Endothelial cell of umbilical vein (primary cell): ENCODE data around the gene EPB41L2. TPM values are rescaled to one million over a fixed set of nuclear protein-coding genes. Genes with fewer than 3 reads are reported as not detected.

Experiments
- BruUV-seq: library from RNA; stranded (reverse); fragments of 400-500 nt; replicated peaks from 2 replicates; lab custom pipeline; 2021; lab: Mats Ljungman, UMichigan
- CTCF ChIA-PET: fragments of 300-600, 350-600 bp; sonication (Branson Sonifier 250); formaldehyde crosslinking; loops from one replicate; lab custom pipeline; 2021; ENCODE audit warnings: antibody characterized with exemption, inconsistent platforms; lab: Charles Lee
- POLR2A ChIA-PET: fragments of 300-600, 350-600 bp; sonication (Branson Sonifier 250); formaldehyde crosslinking; loops from one replicate; lab custom pipeline; 2021; ENCODE audit warnings: antibody characterized with exemption, inconsistent platforms; lab: Charles Lee
- DNase-seq: peaks from one replicate; pipeline ENCODE4 v3.0.0-alpha.2; 2011; ENCODE audit warnings: low read depth, low spot score
- FAIRE-seq: peaks from 2 replicates; lab custom pipeline; 2011; peaks lifted over from hg19 to GRCh38; lab: Jason Lieb, UNC
- H2AFZ ChIP-seq: 2 replicates; pipeline ENCODE4 v1.6.0; 2012; ENCODE audit warnings: low read depth, low read length, control low read depth, inconsistent platforms
- H3K27ac ChIP-seq: 2 replicates; pipeline ENCODE4 v1.5.1; 2011; ENCODE audit warnings: low read depth, mild to moderate bottlenecking, control low read depth, low read length, moderate library complexity; ENCODE audit not compliant: insufficient read depth
- H3K27me3 ChIP-seq, 2 experiments: 2 replicates each; pipeline versions ENCODE4 v1.6.0 to v1.6.1; 2011; ENCODE audit warnings: low read length in 2 of 2, mixed read lengths in 1 of 2; ENCODE audit not compliant: control insufficient read depth in 2 of 2, insufficient read depth in 2 of 2
- H3K36me3 ChIP-seq, 2 experiments: 2 replicates in 1 of 2; 3 replicates in 1 of 2; pipeline ENCODE4 v1.5.1; 2011; ENCODE audit warnings: low read length in 2 of 2, mild to moderate bottlenecking in 1 of 2, moderate library complexity in 1 of 2; ENCODE audit not compliant: control insufficient read depth in 2 of 2, insufficient read depth in 2 of 2; ENCODE audit errors: extremely low read depth in 1 of 2
- H3K4me1 ChIP-seq: 3 replicates; pipeline ENCODE4 v1.5.1; 2011; ENCODE audit warnings: mild to moderate bottlenecking, low read length; ENCODE audit not compliant: control insufficient read depth, insufficient read depth; ENCODE audit errors: extremely low read depth
- H3K4me2 ChIP-seq: 2 replicates; pipeline ENCODE4 v1.6.1; 2011; ENCODE audit warnings: low read length, control low read depth, mixed read lengths; ENCODE audit not compliant: insufficient read depth
- H3K4me3 ChIP-seq, 3 experiments: fragments of 200-600 bp in 1 of 3; sonication (generic), shearing (Covaris generic) in 1 of 3; replicated peaks in 1 of 3; 2 replicates each; pipeline ENCODE4 v1.5.1; 2011 to 2016; ENCODE audit warnings: control low read depth in 3 of 3, low read length in 3 of 3, mild to moderate bottlenecking in 2 of 3, inconsistent platforms in 1 of 3, low read depth in 1 of 3, moderate library complexity in 1 of 3; ENCODE audit not compliant: insufficient read depth in 1 of 3
- H3K79me2 ChIP-seq: 2 replicates; pipeline ENCODE4 v1.6.0; 2012; ENCODE audit warnings: low read length, inconsistent platforms; ENCODE audit not compliant: control insufficient read depth, insufficient read depth
- H3K9ac ChIP-seq: replicated peaks from 2 replicates; pipeline ENCODE3; 2011; ENCODE audit warnings: low read length, control low read depth; ENCODE audit not compliant: insufficient read depth; ENCODE audit errors: extremely low read depth
- H3K9me1 ChIP-seq: replicated peaks from 3 replicates; pipeline ENCODE4 v1.6.0; 2011; ENCODE audit warnings: mild to moderate bottlenecking, low read length; ENCODE audit not compliant: control insufficient read depth, insufficient read depth; ENCODE audit errors: extremely low read depth
- H3K9me3 ChIP-seq: replicated peaks from 2 replicates; pipeline ENCODE4 v1.5.1; 2012; ENCODE audit warnings: low read length, inconsistent platforms; ENCODE audit not compliant: control insufficient read depth, insufficient read depth
- H4K20me1 ChIP-seq: replicated peaks from 2 replicates; pipeline ENCODE3; 2011; ENCODE audit warnings: mild to moderate bottlenecking, low read length; ENCODE audit not compliant: control insufficient read depth, insufficient read depth; ENCODE audit errors: extremely low read depth
- EZH2 ChIP-seq: IDR thresholded peaks from 2 replicates; pipeline ENCODE4 v1.6.1; 2012; ENCODE audit warnings: borderline replicate concordance, low read depth, mild to moderate bottlenecking, moderate library complexity, low read length, inconsistent platforms; ENCODE audit not compliant: severe bottlenecking
- FOS ChIP-seq: IDR thresholded peaks from 2 replicates; pipeline ENCODE4 v1.6.1; 2011; ENCODE audit warnings: mild to moderate bottlenecking, low read length, moderate library complexity, borderline replicate concordance; ENCODE audit not compliant: insufficient read depth
- GATA2 ChIP-seq: IDR thresholded peaks from 2 replicates; pipeline ENCODE4 v1.7.0; 2011; ENCODE audit warnings: low read depth, mild to moderate bottlenecking, moderate library complexity, mixed read lengths, low read length; ENCODE audit not compliant: insufficient read length, insufficient read depth
- JUN ChIP-seq: IDR thresholded peaks from 2 replicates; pipeline ENCODE4 v1.6.1; 2011; ENCODE audit warnings: borderline replicate concordance, low read depth; ENCODE audit not compliant: insufficient read length, insufficient read depth
- MAX ChIP-seq: IDR thresholded peaks from 2 replicates; pipeline ENCODE4 v1.6.1; 2011; ENCODE audit not compliant: insufficient read depth, insufficient read length
- MYC ChIP-seq: IDR thresholded peaks from one replicate; pipeline ENCODE4 v1.6.1; 2011; ENCODE audit warnings: mild to moderate bottlenecking, low read depth, low read length
- POLR2A ChIP-seq: IDR thresholded peaks from 2 replicates; pipeline ENCODE4 v1.6.1; 2012; ENCODE audit warnings: low read depth, mild to moderate bottlenecking, control low read depth, low read length
- POLR2AphosphoS5 ChIP-seq: IDR thresholded peaks from 2 replicates; pipeline ENCODE4 v1.6.1; 2012; ENCODE audit warnings: low read depth, mild to moderate bottlenecking, control low read depth, low read length, moderate library complexity; ENCODE audit not compliant: insufficient read depth
- dilution Hi-C: fragments of 300-500 bp; cut with MboI; formaldehyde crosslinking; loops from one replicate; pipeline ENCODE4 v1.15.0; 2019; ENCODE audit warnings: low sequenced_read_pairs; ENCODE audit not compliant: extremely low pct_ligation_motif_present
- intact Hi-C: fragments of 100-400 bp; cut with micrococcal nuclease; formaldehyde crosslinking; loops from one replicate; pipeline ENCODE4 v1.10.0; 2022
- polyA plus RNA-seq, 4 experiments: library from polyadenylated mRNA; depleted of rRNA in 3 of 4; stranded (reverse) in 3 of 4; unstranded in 1 of 4; fragments of >200 nt; gene quantifications; 2 replicates each; pipeline versions ENCODE4 v1.2.1 to v1.2.3, GENCODE V29; 2011 to 2012; ENCODE audit warnings: missing spikeins in 1 of 4
- total RNA-seq: library from RNA; stranded (reverse); gene quantifications from 2 replicates; pipeline ENCODE4 v1.2.3, GENCODE V29; 2021
- TF ChIP-seq, protein P1 (sequence below), 2 donors: IDR thresholded peaks; 1 replicate in 1 of 2; 2 replicates in 1 of 2; pipeline ENCODE4 v1.5.1; 2011; ENCODE audit warnings: low read length in 2 of 2, mild to moderate bottlenecking in 2 of 2, moderate library complexity in 2 of 2, control low read depth in 1 of 2, inconsistent platforms in 1 of 2, low read depth in 1 of 2; ENCODE audit not compliant: insufficient read depth in 1 of 2; ENCODE audit errors: extremely low read depth in 1 of 2

EPB41L2 gene
- total and polyA plus RNA-seq, 2 donors (not counting 3 experiments of a cell fraction or from before 2014, with no cell fraction given), result 26.5 to 87.7 TPM

DNA sequence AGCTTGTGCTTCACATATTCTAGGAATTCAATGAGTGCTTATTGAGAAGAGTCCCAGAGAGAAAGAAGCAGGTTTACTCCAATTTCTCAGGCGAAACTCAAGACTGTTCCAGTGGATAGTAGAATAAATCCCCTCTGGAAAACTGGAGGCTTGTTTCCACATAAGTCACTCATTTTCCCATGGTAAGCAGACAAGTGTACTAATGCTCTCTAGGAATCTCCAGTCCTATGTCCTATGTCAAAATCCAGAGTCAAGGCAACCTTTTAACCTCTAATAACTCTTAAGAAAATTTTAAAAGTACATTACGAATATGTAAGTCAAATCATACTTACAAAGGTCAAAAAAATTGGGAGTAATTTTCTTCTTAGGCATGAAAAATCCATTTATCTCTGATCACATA is 200.7 kb downstream of the EPB41L2 start:
- TF ChIP-seq JUN (no peak), POLR2A (no peak), FOS (no peak), MYC (no peak), EZH2 (no peak), POLR2AphosphoS5 (no peak), GATA2 (no peak), MAX (no peak)
- TF ChIP-seq, protein P1, sequence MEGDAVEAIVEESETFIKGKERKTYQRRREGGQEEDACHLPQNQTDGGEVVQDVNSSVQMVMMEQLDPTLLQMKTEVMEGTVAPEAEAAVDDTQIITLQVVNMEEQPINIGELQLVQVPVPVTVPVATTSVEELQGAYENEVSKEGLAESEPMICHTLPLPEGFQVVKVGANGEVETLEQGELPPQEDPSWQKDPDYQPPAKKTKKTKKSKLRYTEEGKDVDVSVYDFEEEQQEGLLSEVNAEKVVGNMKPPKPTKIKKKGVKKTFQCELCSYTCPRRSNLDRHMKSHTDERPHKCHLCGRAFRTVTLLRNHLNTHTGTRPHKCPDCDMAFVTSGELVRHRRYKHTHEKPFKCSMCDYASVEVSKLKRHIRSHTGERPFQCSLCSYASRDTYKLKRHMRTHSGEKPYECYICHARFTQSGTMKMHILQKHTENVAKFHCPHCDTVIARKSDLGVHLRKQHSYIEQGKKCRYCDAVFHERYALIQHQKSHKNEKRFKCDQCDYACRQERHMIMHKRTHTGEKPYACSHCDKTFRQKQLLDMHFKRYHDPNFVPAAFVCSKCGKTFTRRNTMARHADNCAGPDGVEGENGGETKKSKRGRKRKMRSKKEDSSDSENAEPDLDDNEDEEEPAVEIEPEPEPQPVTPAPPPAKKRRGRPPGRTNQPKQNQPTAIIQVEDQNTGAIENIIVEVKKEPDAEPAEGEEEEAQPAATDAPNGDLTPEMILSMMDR (IDR thresholded peaks at IDR 0.05; ENCODE audit: extremely low read depth in 1 of 2, insufficient read depth in 1 of 2, low read depth in 1 of 2, low read length in 2 of 2), result no peak
- no peaks in the 10 kb centered on the region for H3K27me3 ChIP-seq
- CTCF ChIA-PET, result interaction anchor here (1.2 to 6.1 kb wide), 2 partner anchors 9 to 23 kb away, joined by 4 to 39 read pairs; no protein-coding TSS in a partner anchor
- H3K4me1 ChIP-seq, result no peaks in the 10 kb centered on the region
- BruUV-seq, result no TSS peak
- dilution Hi-C loops (no loop called here), intact Hi-C loops (no loop called here)
- POLR2A ChIA-PET, result no interaction called here
- no peak overlapping the region for H3K4me2 ChIP-seq
- no peak for FAIRE-seq
- H3K36me3 ChIP-seq, result peaks cover 0 to 3% of the 10 kb centered on the region in 2 experiments
- no peaks in the 10 kb centered on the region for H3K9me3 ChIP-seq
- H3K27ac ChIP-seq, result no peak overlapping the region
- no peak for DNase-seq
- no peaks in the 10 kb centered on the region for H3K9me1 ChIP-seq
- no peak overlapping the region for H3K4me3 ChIP-seq
- no peak overlapping the region for H3K9ac ChIP-seq
- no peaks in the 10 kb centered on the region for H4K20me1 ChIP-seq
- no peaks in the 10 kb centered on the region for H3K79me2 ChIP-seq
- H2AFZ ChIP-seq, result no peak overlapping the region
